OCI-LY7 (cell line): Measurements from ENCODE around the gene SPIRE2. TPM values are rescaled to one million over a fixed set of nuclear protein-coding genes. Genes with fewer than 3 reads are reported as not detected.
A peak's percentile ranks its signal among the peaks of the same experiment; 100 is the strongest.

ENCODE experiments used
- BruUV-seq: library from RNA; stranded (reverse); fragments of 400-500 nt; replicated peaks from 2 replicates; lab custom pipeline; 2021; lab: Mats Ljungman, UMichigan
- CTCF ChIA-PET: fragments of 300-600 bp; sonication (Branson Sonifier 250); formaldehyde crosslinking; loops from one replicate; lab custom pipeline; 2022; ENCODE audit warnings: antibody characterized with exemption; ENCODE audit not compliant: unreplicated experiment; lab: Charles Lee
- POLR2A ChIA-PET: fragments of 300-600 bp; sonication (Branson Sonifier 250); formaldehyde crosslinking; loops from one replicate; lab custom pipeline; 2022; ENCODE audit warnings: antibody characterized with exemption; lab: Charles Lee
- DNase-seq: peaks from one replicate; pipeline ENCODE4 v3.0.0-alpha.2; 2015; ENCODE audit warnings: low spot score
- H2AFZ ChIP-seq: fragments of 200-600 bp; sonication (generic), shearing (Covaris generic); 2 replicates; pipeline ENCODE4 v1.6.1; 2014; ENCODE audit warnings: mild to moderate bottlenecking, antibody characterized with exemption, low read length, moderate library complexity
- H3K27ac ChIP-seq: fragments of 200-600 bp; sonication (generic); 2 replicates; pipeline ENCODE4 v1.5.1; 2014; ENCODE audit warnings: mixed run types, low read depth, mild to moderate bottlenecking, moderate library complexity, low read length, inconsistent platforms; ENCODE audit not compliant: poor library complexity, severe bottlenecking
- H3K36me3 ChIP-seq: fragments of 200-600 bp; sonication (generic); 2 replicates; pipeline ENCODE4 v1.6.1; 2014; ENCODE audit warnings: mild to moderate bottlenecking, antibody characterized with exemption, low read length, moderate library complexity, mixed read lengths; ENCODE audit not compliant: insufficient read depth
- H3K4me1 ChIP-seq: fragments of 200-600 bp; sonication (generic); 2 replicates; pipeline ENCODE4 v1.5.1; 2014; ENCODE audit warnings: mild to moderate bottlenecking, low read length; ENCODE audit not compliant: insufficient read depth, poor library complexity, severe bottlenecking
- H3K4me2 ChIP-seq: fragments of 200-600 bp; sonication (generic); 2 replicates; pipeline ENCODE4 v1.6.1; 2014; ENCODE audit warnings: mild to moderate bottlenecking, low read length
- H3K4me3 ChIP-seq: fragments of 200-600 bp; sonication (generic); 2 replicates; pipeline ENCODE4 v1.5.1; 2014; ENCODE audit warnings: mild to moderate bottlenecking, low read depth, low read length; ENCODE audit not compliant: poor library complexity, severe bottlenecking
- H3K79me2 ChIP-seq: fragments of 200-600 bp; sonication (generic); 2 replicates; pipeline ENCODE4 v1.6.1; 2016; ENCODE audit warnings: low read depth, mild to moderate bottlenecking, low read length, moderate library complexity, mixed read lengths; ENCODE audit not compliant: insufficient read depth
- H3K9me2 ChIP-seq: fragments of 200-600 bp; sonication (generic); 2 replicates; pipeline ENCODE4 v1.6.1; 2016; ENCODE audit warnings: mild to moderate bottlenecking, low read length, mixed read lengths; ENCODE audit not compliant: insufficient read depth
- H3K9me3 ChIP-seq: fragments of 200-600 bp; sonication (generic); 2 replicates; pipeline ENCODE4 v1.6.1; 2014; ENCODE audit warnings: mild to moderate bottlenecking, mixed run types, low read length, mixed read lengths
- H4K20me1 ChIP-seq: fragments of 200-600 bp; sonication (generic); 2 replicates; pipeline ENCODE4 v1.6.1; 2014; ENCODE audit warnings: mild to moderate bottlenecking, antibody characterized with exemption, low read length, moderate library complexity, mixed read lengths; ENCODE audit not compliant: insufficient read depth
- EZH2phosphoT487 ChIP-seq: fragments of 200-600 bp; sonication (generic); IDR thresholded peaks from 2 replicates; pipeline ENCODE4 v1.6.1; 2018; ENCODE audit warnings: low read depth, borderline replicate concordance, mild to moderate bottlenecking, mixed run types, antibody characterized with exemption, low read length, moderate library complexity, mixed read lengths
- intact Hi-C: fragments of 100-400 bp; cut with micrococcal nuclease; formaldehyde crosslinking; loops from one replicate; pipeline ENCODE4 v1.10.0; 2022; ENCODE audit not compliant: unreplicated experiment
- total RNA-seq, 2 experiments: library from RNA; depleted of rRNA in 1 of 2; stranded (reverse); fragments of >200 nt in 1 of 2; shearing (Covaris generic) in 1 of 2; gene quantifications; 2 replicates each; pipeline ENCODE4 v1.2.3, GENCODE V29; 2014 to 2022
- TF ChIP-seq, protein P1 (sequence below): fragments of 200-600 bp; sonication (generic); conservative IDR thresholded peaks from 2 replicates; pipeline ENCODE4 v1.5.1; 2014; ENCODE audit warnings: mild to moderate bottlenecking, antibody characterized with exemption, low read length, moderate library complexity, mixed read lengths

SPIRE2 gene
- total RNA-seq, 2 experiments from 2014 or later, result 7.1 to 48.5 TPM

GRCh38 chr16:89795676-89796075 lies 32.6 kb upstream of the SPIRE2 start:
- no peak overlapping the region for H3K4me2 ChIP-seq
- DNase-seq, result no peak
- H2AFZ ChIP-seq, result no peak overlapping the region
- TF ChIP-seq, protein P1, sequence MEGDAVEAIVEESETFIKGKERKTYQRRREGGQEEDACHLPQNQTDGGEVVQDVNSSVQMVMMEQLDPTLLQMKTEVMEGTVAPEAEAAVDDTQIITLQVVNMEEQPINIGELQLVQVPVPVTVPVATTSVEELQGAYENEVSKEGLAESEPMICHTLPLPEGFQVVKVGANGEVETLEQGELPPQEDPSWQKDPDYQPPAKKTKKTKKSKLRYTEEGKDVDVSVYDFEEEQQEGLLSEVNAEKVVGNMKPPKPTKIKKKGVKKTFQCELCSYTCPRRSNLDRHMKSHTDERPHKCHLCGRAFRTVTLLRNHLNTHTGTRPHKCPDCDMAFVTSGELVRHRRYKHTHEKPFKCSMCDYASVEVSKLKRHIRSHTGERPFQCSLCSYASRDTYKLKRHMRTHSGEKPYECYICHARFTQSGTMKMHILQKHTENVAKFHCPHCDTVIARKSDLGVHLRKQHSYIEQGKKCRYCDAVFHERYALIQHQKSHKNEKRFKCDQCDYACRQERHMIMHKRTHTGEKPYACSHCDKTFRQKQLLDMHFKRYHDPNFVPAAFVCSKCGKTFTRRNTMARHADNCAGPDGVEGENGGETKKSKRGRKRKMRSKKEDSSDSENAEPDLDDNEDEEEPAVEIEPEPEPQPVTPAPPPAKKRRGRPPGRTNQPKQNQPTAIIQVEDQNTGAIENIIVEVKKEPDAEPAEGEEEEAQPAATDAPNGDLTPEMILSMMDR, result no peak
- no peak for TF ChIP-seq EZH2phosphoT487
- no peaks in the 10 kb centered on the region for H3K9me3 ChIP-seq
- H3K4me3 ChIP-seq, result no peak overlapping the region
- peaks cover 99% of the 10 kb centered on the region for H3K36me3 ChIP-seq
- H3K9me2 ChIP-seq, result no peaks in the 10 kb centered on the region
- H3K27ac ChIP-seq, result no peak overlapping the region
- ChIA-PET POLR2A (no interaction called here), CTCF (no interaction called here)
- no peaks in the 10 kb centered on the region for H3K4me1 ChIP-seq
- no TSS peak for BruUV-seq
- peaks cover 4% of the 10 kb centered on the region; the same call in 1 of the 2 replicates for H4K20me1 ChIP-seq
- H3K79me2 ChIP-seq, result 0 out of 2 replicates have a peak, but pooled peaks cover 5% of the 10 kb centered on the region
- intact Hi-C loops, result no loop called here

- CTCF ChIA-PET, result no interaction called here
Measured at GRCh38 chr16:89796104-89796503, 32.2 kb upstream of the SPIRE2 start.

GRCh38 chr16:89798126-89798525 lies 30.1 kb upstream of the SPIRE2 start:
- TF ChIP-seq, protein P1, result no peak
- no peak for TF ChIP-seq EZH2phosphoT487
- TSS peak; percentile 29 for BruUV-seq
- H3K79me2 ChIP-seq, result peaks cover 8% of the 10 kb centered on the region; the same call in 1 of the 2 replicates
- peaks cover 99% of the 10 kb centered on the region for H3K36me3 ChIP-seq
- no peaks in the 10 kb centered on the region for H3K9me3 ChIP-seq
- intact Hi-C loops, result no loop called here
- DNase-seq, result no peak
- H3K27ac ChIP-seq, result no peak overlapping the region
- H3K4me3 ChIP-seq, result no peak overlapping the region
- no peaks in the 10 kb centered on the region for H3K4me1 ChIP-seq
- no peak overlapping the region for H3K4me2 ChIP-seq
- CTCF ChIA-PET, result no interaction called here
- no peak overlapping the region for H2AFZ ChIP-seq
- H3K9me2 ChIP-seq, result no peaks in the 10 kb centered on the region
- peaks cover 4% of the 10 kb centered on the region; the same call in 1 of the 2 replicates for H4K20me1 ChIP-seq
- POLR2A ChIA-PET, result no interaction called here

More at GRCh38 chr16:89796104-89796503, 32.2 kb upstream of the SPIRE2 start:
- peaks cover 99% of the 10 kb centered on the region for H3K36me3 ChIP-seq
- no peak for DNase-seq
- H3K27ac ChIP-seq, result no peak overlapping the region
- no TSS peak for BruUV-seq
- peaks cover 4% of the 10 kb centered on the region; the same call in 1 of the 2 replicates for H4K20me1 ChIP-seq
- H3K4me3 ChIP-seq, result no peak overlapping the region
- POLR2A ChIA-PET, result no interaction called here
- 0 out of 2 replicates have a peak, but pooled peaks cover 5% of the 10 kb centered on the region for H3K79me2 ChIP-seq
- H3K4me2 ChIP-seq, result no peak overlapping the region
- intact Hi-C loops, result no loop called here
- H3K9me3 ChIP-seq, result no peaks in the 10 kb centered on the region
- H3K4me1 ChIP-seq, result no peaks in the 10 kb centered on the region
- TF ChIP-seq, protein P1, result no peak
- no peak for TF ChIP-seq EZH2phosphoT487
- H2AFZ ChIP-seq, result no peak overlapping the region
- no peaks in the 10 kb centered on the region for H3K9me2 ChIP-seq
